Thyroid gland (tissue), 4 donors: Measurements from ENCODE around the gene ARMCX2. TPM values are rescaled to one million over a fixed set of nuclear protein-coding genes. Genes with fewer than 3 reads are reported as not detected.

ENCODE experiments used
- DNase-seq, 2 donors: peaks; one replicate each; pipeline ENCODE4 v3.0.0-alpha.2; 2019
- H3K27ac ChIP-seq, 3 donors: fragments of 200-600 bp; sonication (generic); 1 replicate in 2 of 3; 2 replicates in 1 of 3; pipeline ENCODE4 v1.5.1; 2016 to 2019; ENCODE audit warnings: mild to moderate bottlenecking in 1 of 3, moderate library complexity in 1 of 3
- H3K27me3 ChIP-seq: fragments of 200-600 bp; sonication (generic); one replicate; pipeline ENCODE4 v1.5.1; 2019
- H3K36me3 ChIP-seq, 2 donors: fragments of 200-600 bp; sonication (generic); one replicate each; pipeline ENCODE4 v1.5.1; 2016 to 2019
- H3K4me1 ChIP-seq, 2 donors: fragments of 200-600 bp; sonication (generic); one replicate each; pipeline ENCODE4 v1.5.1; 2017 to 2019
- H3K4me3 ChIP-seq, 3 donors: fragments of 200-600 bp; sonication (generic); replicated peaks in 1 of 3; 1 replicate in 2 of 3; 2 replicates in 1 of 3; pipeline ENCODE4 v1.5.1; 2016; ENCODE audit warnings: mild to moderate bottlenecking in 1 of 3
- H3K9me3 ChIP-seq: fragments of 200-600 bp; sonication (generic); one replicate; pipeline ENCODE4 v1.5.1; 2017
- CTCF ChIP-seq, 6 experiments: fragments of 200-600 bp in 3 of 6; fragments of 450-650 bp in 3 of 6; sonication (generic) in 3 of 6; IDR thresholded peaks; one replicate each; pipeline ENCODE4 v1.5.1; 2016 to 2019; ENCODE audit warnings: antibody characterized with exemption in 6 of 6, mild to moderate bottlenecking in 2 of 6, inconsistent platforms in 1 of 6, moderate library complexity in 1 of 6
- POLR2A ChIP-seq, 2 donors: fragments of 450-650 bp; IDR thresholded peaks; one replicate each; pipeline ENCODE4 v1.6.1; 2017; ENCODE audit warnings: antibody characterized with exemption in 2 of 2, mild to moderate bottlenecking in 2 of 2, moderate library complexity in 1 of 2
- WGBS, 2 donors: methylation state at CpG; one replicate each; pipeline ENCODE4 v1.1.5; 2017; 5-methylcytosine and 5-hydroxymethylcytosine counted together
- intact Hi-C: fragments of 100-400 bp; cut with DNase I; formaldehyde crosslinking; loops from one replicate; pipeline ENCODE4 v1.15.1; 2023
- total RNA-seq, 4 donors: library from RNA; depleted of rRNA; stranded (reverse); fragments of >200 nt; gene quantifications; one replicate each; pipeline ENCODE4 v1.2.3, GENCODE V29; 2016

ARMCX2 gene
- total RNA-seq, 4 donors from 2014 or later: 58.9 to 118 (median 106) TPM

- Histone ChIP-seq H3K27me3 (no peaks in the 10 kb centered on the region), H3K36me3 (no peaks in the 10 kb centered on the region), H3K4me3 (no peak overlapping the region), H3K4me1 (no peaks in the 10 kb centered on the region), H3K27ac (peak overlapping the region; percentile 57 to 71 (median 64)), H3K9me3 (no peaks in the 10 kb centered on the region)
- TF ChIP-seq CTCF (IDR thresholded peaks at IDR 0.05) (no peak), POLR2A (IDR thresholded peaks at IDR 0.05) (no peak)
- intact Hi-C loops: no loop called here
- DNase-seq: no peak
- 21 to 34% methylated on average over 2 of the region's 2 CpGs for WGBS, 2 donors
Measured at GRCh38 chrX:101668143-101668542, 8.5 kb upstream of the ARMCX2 start.

GRCh38 chrX:101658661-101659491 is 774 bp downstream of the ARMCX2 start:
- Histone ChIP-seq H3K36me3 (peaks cover 0 to 9% of the 10 kb centered on the region in 2 donors), H3K27me3 (no peaks in the 10 kb centered on the region), H3K9me3 (no peaks in the 10 kb centered on the region), H3K4me3 (peak overlapping the region; percentile 26 to 45 (median 27)), H3K27ac (peak overlapping the region; percentile 57 to 75 (median 61)), H3K4me1 (no peaks in the 10 kb centered on the region)
- 0% methylated on average over 20 to 26 of the region's 38 CpGs for WGBS, 2 donors
- DNase-seq: peak; percentile 78 to 83
- TF ChIP-seq CTCF (IDR thresholded peaks at IDR 0.05): no peak
- peak in 1 of 2 donors; percentile 73 for TF ChIP-seq POLR2A (IDR thresholded peaks at IDR 0.05)
- intact Hi-C loops: no loop called here

GRCh38 chrX:101657495-101657894 is 2.2 kb downstream of the ARMCX2 start:
- Histone ChIP-seq H3K27me3 (no peaks in the 10 kb centered on the region), H3K36me3 (peaks cover 0 to 9% of the 10 kb centered on the region in 2 donors), H3K4me1 (no peaks in the 10 kb centered on the region), H3K9me3 (no peaks in the 10 kb centered on the region), H3K27ac (no peak overlapping the region), H3K4me3 (no peak overlapping the region)
- 85 to 92% methylated on average over 4 to 6 of the region's 12 CpGs for WGBS, 2 donors
- TF ChIP-seq CTCF (IDR thresholded peaks at IDR 0.05) (no peak), POLR2A (IDR thresholded peaks at IDR 0.05) (no peak)
- no peak for DNase-seq
- intact Hi-C loops: no loop called here

GRCh38 chrX:101656817-101657216 is 2.8 kb downstream of the ARMCX2 start:
- WGBS, 2 donors: 93% methylated on average over 9 of the region's 13 CpGs; no CpG with 5 or more reads in 1 of the 2 donors
- intact Hi-C loops: no loop called here
- no peak for DNase-seq

More at GRCh38 chrX:101656817-101657216, 2.8 kb downstream of the ARMCX2 start:
- Histone ChIP-seq H3K36me3 (peaks cover 0 to 9% of the 10 kb centered on the region in 2 donors), H3K4me3 (no peak overlapping the region), H3K9me3 (no peaks in the 10 kb centered on the region), H3K27me3 (no peaks in the 10 kb centered on the region), H3K4me1 (no peaks in the 10 kb centered on the region), H3K27ac (no peak overlapping the region)
- TF ChIP-seq POLR2A (IDR thresholded peaks at IDR 0.05) (no peak), CTCF (IDR thresholded peaks at IDR 0.05) (no peak)
